SH-SY5Y (cell line): ENCODE measurements around the gene ANKLE1.

Experiments used
- GATA2 ChIP-seq: IDR thresholded peaks from 2 replicates; pipeline ENCODE4 v1.6.1; 2011; ENCODE audit warnings: mild to moderate bottlenecking, low read depth, low read length
- GATA3 ChIP-seq: IDR thresholded peaks from 2 replicates; pipeline ENCODE4 v1.6.1; 2011; ENCODE audit warnings: low read depth, mild to moderate bottlenecking, low read length, moderate library complexity

DNA sequence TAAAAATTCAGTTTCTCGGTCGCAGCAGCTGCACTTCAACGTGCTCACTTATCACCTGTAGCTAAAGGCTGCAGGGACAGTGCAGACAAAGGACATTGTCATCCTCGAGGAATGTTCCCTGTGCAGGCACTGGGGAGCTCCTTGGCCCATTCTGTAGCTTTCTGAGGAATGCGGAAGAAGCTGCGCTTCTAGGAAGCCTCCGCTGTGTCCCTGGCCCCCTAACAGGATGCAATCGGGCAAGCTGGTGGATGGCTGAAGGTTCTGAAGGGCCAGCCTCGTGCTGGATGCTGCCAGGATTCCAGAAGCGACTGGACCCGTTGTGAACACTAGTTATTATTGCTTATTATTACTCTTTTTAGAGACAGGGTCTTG, 44.9 kb downstream of the ANKLE1 start:
- TF ChIP-seq GATA2 (no peak), GATA3 (no peak)
